IMR-90 (cell line): ENCODE results near the gene RHOT2. TPM values are rescaled to one million over a fixed set of nuclear protein-coding genes. Genes with fewer than 3 reads are reported as not detected.
A peak's percentile ranks its signal among the peaks of the same experiment; 100 is the strongest.

Experiments used
- ATAC-seq: fragments of 200-7000 bp; cut with Tn5 transposase; 2 replicates; pipeline ENCODE4 v1.9.1; 2020; ENCODE audit warnings: low read depth, mild to moderate bottlenecking, moderate library complexity
- BruUV-seq: library from RNA; stranded (reverse); fragments of 400-500 nt; replicated peaks from 2 replicates; lab custom pipeline; 2021; lab: Mats Ljungman, UMichigan
- CTCF ChIA-PET: fragments of 300-600 bp; formaldehyde crosslinking; extraction: SDS; loops from one replicate; lab custom pipeline; 2021; ENCODE audit warnings: antibody characterized with exemption; lab: Yijun Ruan, JAX
- POLR2A ChIA-PET: fragments of 300-600 bp; sonication (Branson Sonifier 250); formaldehyde crosslinking; loops from one replicate; lab custom pipeline; 2022; ENCODE audit warnings: antibody characterized with exemption; ENCODE audit not compliant: unreplicated experiment; lab: Charles Lee
- DNase-seq: peaks from one replicate; pipeline ENCODE4 v3.0.0; 2013
- H2AFZ ChIP-seq: replicated peaks from 2 replicates; pipeline ENCODE3; 2013; ENCODE audit warnings: low read length, mild to moderate bottlenecking; ENCODE audit not compliant: poor library complexity
- H2AK5ac ChIP-seq: 2 replicates; pipeline ENCODE4 v1.6.1; 2013; ENCODE audit warnings: low read depth, low read length, inconsistent platforms
- H2AK9ac ChIP-seq: replicated peaks from 2 replicates; pipeline ENCODE3; 2013; ENCODE audit warnings: mild to moderate bottlenecking, low read depth, low read length, moderate library complexity; ENCODE audit not compliant: poor library complexity
- H2BK120ac ChIP-seq: 2 replicates; pipeline ENCODE4 v1.6.1; 2013; ENCODE audit warnings: low read depth, low read length, inconsistent platforms
- H2BK15ac ChIP-seq: 3 replicates; pipeline ENCODE4 v1.6.1; 2013; ENCODE audit warnings: low read depth, low read length, inconsistent platforms
- H2BK20ac ChIP-seq: 2 replicates; pipeline ENCODE4 v1.6.1; 2013; ENCODE audit warnings: low read depth, mild to moderate bottlenecking, inconsistent platforms, low read length, moderate library complexity
- H2BK5ac ChIP-seq: 2 replicates; pipeline ENCODE4 v1.6.1; 2013; ENCODE audit warnings: mild to moderate bottlenecking, low read depth, low read length, inconsistent platforms; ENCODE audit not compliant: poor library complexity, severe bottlenecking
- H3K14ac ChIP-seq: replicated peaks from 2 replicates; pipeline ENCODE4 v1.6.1; 2013; ENCODE audit warnings: low read depth, low read length, inconsistent platforms
- H3K18ac ChIP-seq: 2 replicates; pipeline ENCODE4 v1.6.1; 2013; ENCODE audit warnings: low read depth, low read length, control low read depth
- H3K23ac ChIP-seq: 2 replicates; pipeline ENCODE4 v1.6.1; 2013; ENCODE audit warnings: low read depth, low read length, inconsistent platforms
- H3K27ac ChIP-seq: 2 replicates; pipeline ENCODE4 v1.5.1; 2013; ENCODE audit warnings: mild to moderate bottlenecking, control low read depth, low read length; ENCODE audit not compliant: insufficient read depth
- H3K27me3 ChIP-seq: 2 replicates; pipeline ENCODE4 v1.6.1; 2013; ENCODE audit warnings: low read length; ENCODE audit not compliant: control insufficient read depth, insufficient read depth
- H3K36me3 ChIP-seq: 2 replicates; pipeline ENCODE4 v1.6.1; 2013; ENCODE audit warnings: low read length, mixed read lengths; ENCODE audit not compliant: control insufficient read depth, insufficient read depth
- H3K4ac ChIP-seq: 2 replicates; pipeline ENCODE4 v1.6.1; 2013; ENCODE audit warnings: low read depth, low read length, inconsistent platforms
- H3K4me1 ChIP-seq: 2 replicates; pipeline ENCODE4 v1.6.1; 2013; ENCODE audit warnings: low read length, mixed read lengths; ENCODE audit not compliant: control insufficient read depth, insufficient read depth
- H3K4me2 ChIP-seq: 2 replicates; pipeline ENCODE4 v1.6.1; 2013; ENCODE audit warnings: low read depth, mild to moderate bottlenecking, control low read depth, low read length, moderate library complexity
- H3K4me3 ChIP-seq: 2 replicates; pipeline ENCODE4 v1.5.1; 2013; ENCODE audit warnings: low read depth, mild to moderate bottlenecking, control low read depth, low read length, moderate library complexity; ENCODE audit not compliant: insufficient read depth
- H3K56ac ChIP-seq: 2 replicates; pipeline ENCODE4 v1.6.1; 2013; ENCODE audit warnings: low read length, inconsistent platforms; ENCODE audit not compliant: insufficient read depth; ENCODE audit errors: extremely low read depth
- H3K79me1 ChIP-seq, 2 experiments: 2 replicates each; pipeline ENCODE4 v1.6.1; 2013; ENCODE audit warnings: low read length in 2 of 2, inconsistent platforms in 1 of 2, low read depth in 1 of 2
- H3K9ac ChIP-seq: 2 replicates; pipeline ENCODE4 v1.6.1; 2013; ENCODE audit warnings: low read depth, low read length, control low read depth
- H3K9me1 ChIP-seq: 2 replicates; pipeline ENCODE4 v1.6.1; 2013; ENCODE audit warnings: low read length, inconsistent platforms; ENCODE audit not compliant: insufficient read depth
- H3K9me3 ChIP-seq: 2 replicates; pipeline ENCODE4 v1.6.1; 2013; ENCODE audit warnings: low read length; ENCODE audit not compliant: control insufficient read depth, insufficient read depth
- H4K20me1 ChIP-seq: 2 replicates; pipeline ENCODE4 v1.6.1; 2013; ENCODE audit warnings: low read length, inconsistent platforms; ENCODE audit not compliant: insufficient read depth
- H4K5ac ChIP-seq: 2 replicates; pipeline ENCODE4 v1.6.1; 2013; ENCODE audit warnings: mild to moderate bottlenecking, low read depth, low read length, control low read depth
- H4K8ac ChIP-seq, 2 experiments: 2 replicates each; pipeline ENCODE4 v1.6.1; 2013; ENCODE audit warnings: low read depth in 2 of 2, low read length in 2 of 2, control low read depth in 1 of 2, inconsistent platforms in 1 of 2
- H4K91ac ChIP-seq: 2 replicates; pipeline ENCODE4 v1.6.1; 2013; ENCODE audit warnings: low read depth, low read length, inconsistent platforms; ENCODE audit not compliant: insufficient read depth
- BHLHE40 ChIP-seq: fragments of 150-350 bp; IDR thresholded peaks from 2 replicates; pipeline ENCODE4 v1.6.1; 2016; ENCODE audit warnings: mild to moderate bottlenecking, low read depth, low read length
- CEBPB ChIP-seq: IDR thresholded peaks from 2 replicates; pipeline ENCODE4 v1.6.1; 2012; ENCODE audit warnings: low read depth, low read length, improper control_type of control experiment
- CHD1 ChIP-seq: IDR thresholded peaks from 2 replicates; pipeline ENCODE4 v1.6.1; 2012; ENCODE audit warnings: low read depth, low read length, improper control_type of control experiment
- ELK1 ChIP-seq: fragments of 150-350 bp; IDR thresholded peaks from 2 replicates; pipeline ENCODE4 v1.6.1; 2016; ENCODE audit warnings: low read depth, mild to moderate bottlenecking, low read length, moderate library complexity, borderline replicate concordance
- FOS ChIP-seq: fragments of 150-350 bp; IDR thresholded peaks from 2 replicates; pipeline ENCODE4 v1.6.1; 2016; ENCODE audit warnings: low read depth, low read length
- MAFK ChIP-seq: IDR thresholded peaks from 2 replicates; pipeline ENCODE4 v1.6.1; 2012; ENCODE audit warnings: low read depth, low read length, improper control_type of control experiment
- MAZ ChIP-seq: IDR thresholded peaks from 2 replicates; pipeline ENCODE4 v1.6.1; 2012; ENCODE audit warnings: low read depth, mild to moderate bottlenecking, low read length, improper control_type of control experiment, moderate library complexity, borderline replicate concordance
- MXI1 ChIP-seq: IDR thresholded peaks from 2 replicates; pipeline ENCODE4 v1.6.1; 2012; ENCODE audit warnings: low read depth, mild to moderate bottlenecking, low read length, moderate library complexity, borderline replicate concordance
- NFE2L2 ChIP-seq: fragments of 150-350 bp; IDR thresholded peaks from 2 replicates; pipeline ENCODE4 v1.6.1; 2016; ENCODE audit warnings: low read depth, mild to moderate bottlenecking, low read length
- POLR2A ChIP-seq: IDR thresholded peaks from 2 replicates; pipeline ENCODE4 v1.6.1; 2012; ENCODE audit warnings: mild to moderate bottlenecking, low read depth, low read length
- RAD21 ChIP-seq: IDR thresholded peaks from 2 replicates; pipeline ENCODE4 v1.6.1; 2012; ENCODE audit warnings: low read length, improper control_type of control experiment
- RCOR1 ChIP-seq: IDR thresholded peaks from 2 replicates; pipeline ENCODE4 v1.6.1; 2012; ENCODE audit warnings: mild to moderate bottlenecking, low read length, improper control_type of control experiment; ENCODE audit not compliant: insufficient replicate concordance
- RFX5 ChIP-seq: IDR thresholded peaks from 2 replicates; pipeline ENCODE4 v1.8.0; 2012; ENCODE audit warnings: low read depth, mild to moderate bottlenecking, low read length, moderate library complexity
- SMC3 ChIP-seq: fragments of 150-350 bp; IDR thresholded peaks from 2 replicates; pipeline ENCODE4 v1.6.1; 2016; ENCODE audit warnings: low read depth, mild to moderate bottlenecking, antibody characterized with exemption, low read length, moderate library complexity
- USF2 ChIP-seq: fragments of 150-350 bp; IDR thresholded peaks from 2 replicates; pipeline ENCODE4 v1.6.1; 2017; ENCODE audit warnings: mild to moderate bottlenecking, antibody characterized with exemption, low read length, low read depth
- WGBS, 2 experiments: methylation state at CpG; one replicate each; pipeline versions ENCODE4 v1.1.5 to v1.1.7; 2013; ENCODE audit warnings: missing lambda C conversion rate in 2 of 2; ENCODE audit not compliant: insufficient read length in 1 of 2; ENCODE audit errors: extremely low coverage in 2 of 2; 5-methylcytosine and 5-hydroxymethylcytosine counted together
- dilution Hi-C: fragments of 300-500 bp; cut with HindIII; formaldehyde crosslinking; loops from one replicate; pipeline ENCODE4 v1.14.3; 2018; ENCODE audit warnings: low sequenced_read_pairs; ENCODE audit not compliant: unreplicated experiment
- in situ Hi-C: fragments of 300-500 bp; cut with MboI; formaldehyde crosslinking; loops from 3 replicates; pipeline ENCODE4 v1.14.3; 2019; ENCODE audit warnings: low sequenced_read_pairs, inconsistent platforms, mixed read lengths
- intact Hi-C: fragments of 100-400 bp; cut with micrococcal nuclease; formaldehyde crosslinking; loops from 2 replicates; pipeline ENCODE4 v1.10.0; 2022
- polyA plus RNA-seq, 3 experiments: library from polyadenylated mRNA; depleted of rRNA; stranded (reverse); fragments of >200 nt; gene quantifications; 2 replicates each; pipeline ENCODE4 v1.2.3, GENCODE V29; 2012; ENCODE audit warnings: low replicate concordance in 1 of 3
- total RNA-seq: library from RNA; depleted of rRNA; stranded (reverse); fragments of >200 nt; gene quantifications from 2 replicates; pipeline ENCODE4 v1.2.3, GENCODE V29; 2012

The RHOT2 gene
- total and polyA plus RNA-seq, 2 of the 4 experiments (the other 2 are of a cell fraction), result 20.3 to 181 TPM

DNA sequence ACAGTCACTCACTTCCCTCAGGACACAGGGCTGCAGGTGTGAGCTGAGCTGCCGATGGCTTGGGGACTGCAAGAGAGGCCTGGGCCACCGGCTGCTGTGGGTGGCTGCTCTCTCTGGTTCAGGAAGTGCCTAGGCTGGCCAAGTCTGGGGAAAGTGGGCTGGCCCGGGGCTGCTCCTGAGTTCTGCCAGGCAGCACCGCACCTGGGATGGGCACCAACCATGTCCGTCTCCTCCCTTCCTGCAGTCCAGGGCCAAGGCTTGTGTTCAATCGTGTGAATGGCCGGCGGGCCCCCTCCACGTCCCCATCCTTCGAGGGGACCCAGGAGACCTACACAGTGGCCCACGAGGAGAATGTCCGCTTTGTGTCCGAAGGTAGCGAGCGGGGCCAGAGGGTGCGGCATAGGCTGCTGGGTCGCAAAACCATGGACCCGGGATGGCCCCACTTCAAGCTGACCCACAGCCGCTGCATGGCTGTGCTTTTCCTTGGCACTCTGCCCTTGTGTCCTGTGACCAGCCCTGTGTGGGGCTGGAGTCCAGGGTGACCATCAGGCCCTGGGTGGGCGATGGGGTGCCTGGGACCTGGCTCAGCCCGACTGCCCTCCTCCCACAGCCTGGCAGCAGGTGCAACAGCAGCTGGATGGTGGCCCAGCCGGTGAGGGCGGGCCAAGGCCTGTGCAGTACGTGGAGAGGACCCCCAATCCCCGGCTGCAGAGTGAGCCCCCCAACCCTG is 20.6 kb upstream of the RHOT2 start:
- 93% methylated on average over 17 of the region's 25 CpGs; no CpG with 5 or more reads in 1 of the 2 experiments for WGBS, 2 experiments
- H3K27ac ChIP-seq, result no peak overlapping the region
- H3K56ac ChIP-seq, result no peak overlapping the region
- peaks cover 15% of the 10 kb centered on the region for H3K9me1 ChIP-seq
- no peak overlapping the region for H3K23ac ChIP-seq
- 0 out of 2 replicates have a peak, but pooled peaks cover 1% of the 10 kb centered on the region for H3K36me3 ChIP-seq
- DNase-seq (no peak), ATAC-seq (no peak)
- no peak overlapping the region for H3K4me3 ChIP-seq
- no peak overlapping the region for H3K14ac ChIP-seq
- dilution Hi-C loops (no loop called here), in situ Hi-C loops (loop anchor here (10.0 kb wide), 1 partner anchor 253 kb away; the partner anchor contains the start of gene NME4), intact Hi-C loops (no loop called here)
- no peak overlapping the region for H3K4me2 ChIP-seq
- H2BK5ac ChIP-seq, result no peak overlapping the region
- H2AK9ac ChIP-seq, result peak overlapping the region; percentile 50
- H2BK120ac ChIP-seq, result no peak overlapping the region
- ChIA-PET CTCF (interaction anchor here (0.8 kb wide), 1 partner anchor 13 kb away, joined by 3 read pairs; no protein-coding TSS in a partner anchor), POLR2A (no interaction called here)
- H4K8ac ChIP-seq, result no peak overlapping the region
- H2BK15ac ChIP-seq, result no peak overlapping the region
- BruUV-seq, result no TSS peak
- H2AFZ ChIP-seq, result no peak overlapping the region
- no peaks in the 10 kb centered on the region for H3K9me3 ChIP-seq
- peaks cover 21% of the 10 kb centered on the region for H3K4me1 ChIP-seq
- H3K4ac ChIP-seq, result no peak overlapping the region
- no peak overlapping the region for H3K9ac ChIP-seq
- H3K18ac ChIP-seq, result no peak overlapping the region
- H2AK5ac ChIP-seq, result no peak overlapping the region
- H2BK20ac ChIP-seq, result no peak overlapping the region
- H4K91ac ChIP-seq, result no peak overlapping the region
- H3K27me3 ChIP-seq, result no peaks in the 10 kb centered on the region
- peaks cover 13 to 54% of the 10 kb centered on the region in 2 experiments; a peak in 3 of 4 replicates for H3K79me1 ChIP-seq
- no peaks in the 10 kb centered on the region; the same call in 1 of the 2 replicates for H4K20me1 ChIP-seq
- no peak overlapping the region for H4K5ac ChIP-seq
- TF ChIP-seq ELK1 (no peak), FOS (no peak), BHLHE40 (no peak), NFE2L2 (no peak), MXI1 (no peak), SMC3 (no peak), RCOR1 (no peak), RAD21 (no peak), CEBPB (no peak), POLR2A (no peak), MAZ (no peak), RFX5 (no peak), MAFK (no peak), USF2 (no peak), CHD1 (no peak)
